BLaER1 (cell line): ENCODE data around the gene SAP30BP.

Experiments
- H3K27ac ChIP-seq: shearing (Covaris generic); formaldehyde crosslinking; 2 replicates; pipeline ENCODE4 v1.8.1; 2022
- H3K27me3 ChIP-seq: shearing (Covaris generic); formaldehyde crosslinking; 2 replicates; pipeline ENCODE4 v1.8.1; 2022
- H3K36me3 ChIP-seq: shearing (Covaris generic); formaldehyde crosslinking; 2 replicates; pipeline ENCODE4 v1.8.1; 2022
- H3K4me1 ChIP-seq: shearing (Covaris generic); formaldehyde crosslinking; 2 replicates; pipeline ENCODE4 v1.8.1; 2022
- H3K4me2 ChIP-seq: shearing (Covaris generic); formaldehyde crosslinking; 2 replicates; pipeline ENCODE4 v1.8.1; 2022
- H3K4me3 ChIP-seq: shearing (Covaris generic); formaldehyde crosslinking; 2 replicates; pipeline ENCODE4 v1.8.1; 2022
- H3K9ac ChIP-seq: shearing (Covaris generic); formaldehyde crosslinking; 2 replicates; pipeline ENCODE4 v1.8.1; 2022
- H3K9me3 ChIP-seq: shearing (Covaris generic); formaldehyde crosslinking; 2 replicates; pipeline ENCODE4 v1.8.1; 2022
- H4K20me1 ChIP-seq: shearing (Covaris generic); formaldehyde crosslinking; 2 replicates; pipeline ENCODE4 v1.8.1; 2022
- Cebpa-rat ChIP-seq: shearing (Covaris generic); IDR thresholded peaks from 2 replicates; pipeline ENCODE4 v1.8.1; 2022

The SAP30BP gene

GRCh38 chr17:75752802-75753513 is 85.8 kb downstream of the SAP30BP start:
- Histone ChIP-seq H4K20me1 (no peaks in the 10 kb centered on the region), H3K4me3 (peak overlapping the region; percentile 66), H3K27ac (peak overlapping the region; percentile 89), H3K27me3 (no peaks in the 10 kb centered on the region), H3K4me1 (peaks cover 55% of the 10 kb centered on the region), H3K4me2 (peak overlapping the region; percentile 90), H3K9ac (peak overlapping the region; percentile 82), H3K36me3 (peaks cover 15% of the 10 kb centered on the region; the same call in 1 of the 2 replicates), H3K9me3 (no peaks in the 10 kb centered on the region)
- TF ChIP-seq Cebpa-rat = no peak

GRCh38 chr17:75753514-75754377 is 86.6 kb downstream of the SAP30BP start:
- H3K9ac ChIP-seq = peak overlapping the region; percentile 82
- peaks cover 54% of the 10 kb centered on the region for H3K4me1 ChIP-seq
- H3K27ac ChIP-seq = peak overlapping the region; percentile 89
- peak overlapping the region; percentile 66 for H3K4me3 ChIP-seq
- H3K27me3 ChIP-seq = no peaks in the 10 kb centered on the region
- no peaks in the 10 kb centered on the region for H4K20me1 ChIP-seq
- H3K9me3 ChIP-seq = no peaks in the 10 kb centered on the region
- peaks cover 23% of the 10 kb centered on the region; the same call in 1 of the 2 replicates for H3K36me3 ChIP-seq
- no peak for TF ChIP-seq Cebpa-rat
- peak overlapping the region; percentile 90 for H3K4me2 ChIP-seq

GRCh38 chr17:75754378-75755204 is 87.5 kb downstream of the SAP30BP start:
- Histone ChIP-seq H3K4me1 (peaks cover 45% of the 10 kb centered on the region), H3K27me3 (no peaks in the 10 kb centered on the region), H3K9ac (peak overlapping the region; percentile 82), H3K9me3 (no peaks in the 10 kb centered on the region), H3K36me3 (peaks cover 26% of the 10 kb centered on the region; the same call in 1 of the 2 replicates), H3K27ac (peak overlapping the region; percentile 89), H3K4me3 (peak overlapping the region; percentile 66; the same call in 1 of the 2 replicates), H4K20me1 (no peaks in the 10 kb centered on the region), H3K4me2 (peak overlapping the region; percentile 90)
- TF ChIP-seq Cebpa-rat = no peak

GRCh38 chr17:75755205-75755901 is 88.2 kb downstream of the SAP30BP start:
- peak overlapping the region; percentile 90 for H3K4me2 ChIP-seq

GRCh38 chr17:75755990-75756389 is 88.9 kb downstream of the SAP30BP start:
- 0 out of 2 replicates have a peak overlapping the region, but pooled peaks have one; percentile 10 for H3K9ac ChIP-seq
- H3K36me3 ChIP-seq = peaks cover 26% of the 10 kb centered on the region; the same call in 1 of the 2 replicates
- no peaks in the 10 kb centered on the region for H3K9me3 ChIP-seq
- no peak for TF ChIP-seq Cebpa-rat
- no peak overlapping the region for H3K4me3 ChIP-seq
- H3K27ac ChIP-seq = no peak overlapping the region
- peak overlapping the region; percentile 90 for H3K4me2 ChIP-seq
- peaks cover 37% of the 10 kb centered on the region for H3K4me1 ChIP-seq
- no peaks in the 10 kb centered on the region for H4K20me1 ChIP-seq
- no peaks in the 10 kb centered on the region for H3K27me3 ChIP-seq

More at GRCh38 chr17:75755205-75755901, 88.2 kb downstream of the SAP30BP start:
- Histone ChIP-seq H3K36me3 (peaks cover 26% of the 10 kb centered on the region; the same call in 1 of the 2 replicates), H4K20me1 (no peaks in the 10 kb centered on the region), H3K4me3 (no peak overlapping the region), H3K4me1 (peaks cover 38% of the 10 kb centered on the region), H3K27ac (no peak overlapping the region), H3K9ac (0 out of 2 replicates have a peak overlapping the region, but pooled peaks have one; percentile 10), H3K9me3 (no peaks in the 10 kb centered on the region), H3K27me3 (no peaks in the 10 kb centered on the region)
- TF ChIP-seq Cebpa-rat = no peak

DNA sequence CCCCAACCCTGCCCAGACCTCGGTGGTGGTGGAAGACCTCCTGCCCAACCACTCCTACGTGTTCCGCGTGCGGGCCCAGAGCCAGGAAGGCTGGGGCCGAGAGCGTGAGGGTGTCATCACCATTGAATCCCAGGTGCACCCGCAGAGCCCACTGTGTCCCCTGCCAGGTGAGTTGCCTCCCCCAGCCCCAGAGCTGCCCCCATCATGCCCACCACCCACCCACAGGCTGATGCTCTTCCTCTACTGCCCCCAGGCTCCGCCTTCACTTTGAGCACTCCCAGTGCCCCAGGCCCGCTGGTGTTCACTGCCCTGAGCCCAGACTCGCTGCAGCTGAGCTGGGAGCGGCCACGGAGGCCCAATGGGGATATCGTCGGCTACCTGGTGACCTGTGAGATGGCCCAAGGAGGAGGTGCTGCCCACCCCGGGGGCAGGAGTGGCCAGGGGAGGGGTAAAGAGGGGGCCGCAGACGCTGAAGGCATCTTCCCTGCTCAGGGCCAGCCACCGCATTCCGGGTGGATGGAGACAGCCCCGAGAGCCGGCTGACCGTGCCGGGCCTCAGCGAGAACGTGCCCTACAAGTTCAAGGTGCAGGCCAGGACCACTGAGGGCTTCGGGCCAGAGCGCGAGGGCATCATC is 89.4 kb downstream of the SAP30BP start:
- no peaks in the 10 kb centered on the region for H4K20me1 ChIP-seq
- H3K4me1 ChIP-seq = peaks cover 37% of the 10 kb centered on the region
- no peak for TF ChIP-seq Cebpa-rat
- peaks cover 26% of the 10 kb centered on the region; the same call in 1 of the 2 replicates for H3K36me3 ChIP-seq
- no peak overlapping the region for H3K27ac ChIP-seq
- H3K4me2 ChIP-seq = no peak overlapping the region
- no peak overlapping the region for H3K9ac ChIP-seq
- no peaks in the 10 kb centered on the region for H3K27me3 ChIP-seq
- no peaks in the 10 kb centered on the region for H3K9me3 ChIP-seq
- H3K4me3 ChIP-seq = no peak overlapping the region

DNA sequence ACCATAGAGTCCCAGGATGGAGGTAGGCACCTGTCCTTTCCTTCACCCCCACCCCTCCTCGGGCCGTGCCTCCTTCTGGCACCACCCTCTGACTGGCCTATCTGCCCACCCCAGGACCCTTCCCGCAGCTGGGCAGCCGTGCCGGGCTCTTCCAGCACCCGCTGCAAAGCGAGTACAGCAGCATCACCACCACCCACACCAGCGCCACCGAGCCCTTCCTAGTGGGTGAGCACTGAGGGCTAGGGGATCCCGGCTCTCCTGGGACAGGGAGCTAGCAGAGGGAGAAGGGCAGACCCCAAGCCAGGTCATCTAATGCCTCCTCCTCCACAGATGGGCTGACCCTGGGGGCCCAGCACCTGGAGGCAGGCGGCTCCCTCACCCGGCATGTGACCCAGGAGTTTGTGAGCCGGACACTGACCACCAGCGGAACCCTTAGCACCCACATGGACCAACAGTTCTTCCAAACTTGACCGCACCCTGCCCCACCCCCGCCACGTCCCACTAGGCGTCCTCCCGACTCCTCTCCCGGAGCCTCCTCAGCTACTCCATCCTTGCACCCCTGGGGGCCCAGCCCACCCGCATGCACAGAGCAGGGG is 90.0 kb downstream of the SAP30BP start:
- Histone ChIP-seq H3K4me2 (no peak overlapping the region), H3K27me3 (no peaks in the 10 kb centered on the region), H3K4me3 (no peak overlapping the region), H4K20me1 (no peaks in the 10 kb centered on the region), H3K9me3 (no peaks in the 10 kb centered on the region), H3K27ac (no peak overlapping the region), H3K36me3 (peaks cover 26% of the 10 kb centered on the region; the same call in 1 of the 2 replicates), H3K9ac (no peak overlapping the region), H3K4me1 (peaks cover 37% of the 10 kb centered on the region)
- no peak for TF ChIP-seq Cebpa-rat
